GM23338 (cell line): ENCODE measurements around the gene KCTD13. TPM values are rescaled to one million over a fixed set of nuclear protein-coding genes. Genes with fewer than 3 reads are reported as not detected.

Source experiments
- polyA plus RNA-seq: library from polyadenylated mRNA; unstranded; fragments of >200 nt; fragmentation: Nextera tagmentation; extraction: Ambion mirVana; gene quantifications from 2 replicates; pipeline ENCODE4 v1.2.1, GENCODE V29; 2016
- total RNA-seq: library from RNA; depleted of rRNA; stranded (reverse); fragments of >200 nt; shearing (Covaris generic); gene quantifications from 2 replicates; pipeline ENCODE4 v1.2.3, GENCODE V29; 2014; rRNA removed

Gene KCTD13
- total and polyA plus RNA-seq, 2 experiments from 2014 or later: 10.1 to 12.2 TPM

Other genes starting within 250 kb of the KCTD13 start
- gene QPRT, start 247.0 kb downstream of the KCTD13 start, total RNA-seq: 102 and 128 TPM in 2 replicates
- gene QPRT, start 247.0 kb downstream of the KCTD13 start, polyA plus RNA-seq: 65.4 and 79.1 TPM in 2 replicates
- gene C16orf54, start 180.2 kb downstream of the KCTD13 start, total RNA-seq: not detected in 2 replicates
- gene C16orf54, start 180.2 kb downstream of the KCTD13 start, polyA plus RNA-seq: 2.0 and 3.2 TPM in 2 replicates
- not detected in 2 replicates for gene ZG16, start 148.0 kb downstream of the KCTD13 start, total RNA-seq
- not detected in 2 replicates for gene ZG16, start 148.0 kb downstream of the KCTD13 start, polyA plus RNA-seq
- 179 and 192 TPM in 2 replicates for gene KIF22, start 135.5 kb downstream of the KCTD13 start, total RNA-seq
- 110 and 120 TPM in 2 replicates for gene KIF22, start 135.5 kb downstream of the KCTD13 start, polyA plus RNA-seq
- 181 and 270 TPM in 2 replicates for gene MAZ, start 119.7 kb downstream of the KCTD13 start, total RNA-seq
- gene MAZ, start 119.7 kb downstream of the KCTD13 start, polyA plus RNA-seq: 155 and 170 TPM in 2 replicates
- gene PRRT2, start 114.0 kb downstream of the KCTD13 start, total RNA-seq: 8.9 and 13.3 TPM in 2 replicates
- 13.6 and 16.6 TPM in 2 replicates for gene PRRT2, start 114.0 kb downstream of the KCTD13 start, polyA plus RNA-seq
- 59.7 and 67.6 TPM in 2 replicates for gene PAGR1, start 110.1 kb downstream of the KCTD13 start, total RNA-seq
- gene PAGR1, start 110.1 kb downstream of the KCTD13 start, polyA plus RNA-seq: 76.7 and 78.7 TPM in 2 replicates
- gene MVP, start 105.8 kb downstream of the KCTD13 start, total RNA-seq: 2.6 and 3.7 TPM in 2 replicates
- gene MVP, start 105.8 kb downstream of the KCTD13 start, polyA plus RNA-seq: 1.4 and 2.0 TPM in 2 replicates
- 60.0 and 78.1 TPM in 2 replicates for gene CDIPT, start 63.0 kb downstream of the KCTD13 start, total RNA-seq
- gene CDIPT, start 63.0 kb downstream of the KCTD13 start, polyA plus RNA-seq: 35.7 and 36.2 TPM in 2 replicates
- 55.8 and 71.9 TPM in 2 replicates for gene SEZ6L2, start 26.7 kb downstream of the KCTD13 start, total RNA-seq
- 17.8 and 18.0 TPM in 2 replicates for gene SEZ6L2, start 26.7 kb downstream of the KCTD13 start, polyA plus RNA-seq
- gene ASPHD1, start 25.7 kb downstream of the KCTD13 start, total RNA-seq: 11.3 and 20.6 TPM in 2 replicates
- 12.4 and 15.5 TPM in 2 replicates for gene ASPHD1, start 25.7 kb downstream of the KCTD13 start, polyA plus RNA-seq
- 39.2 and 50.0 TPM in 2 replicates for gene TMEM219, start 35.9 kb upstream of the KCTD13 start, total RNA-seq
- 81.5 and 82.3 TPM in 2 replicates for gene TMEM219, start 35.9 kb upstream of the KCTD13 start, polyA plus RNA-seq
- gene TAOK2, start 47.6 kb upstream of the KCTD13 start, total RNA-seq: 36.5 and 45.2 TPM in 2 replicates
- gene TAOK2, start 47.6 kb upstream of the KCTD13 start, polyA plus RNA-seq: 8.8 and 10.1 TPM in 2 replicates
- gene HIRIP3, start 69.4 kb upstream of the KCTD13 start, total RNA-seq: 10.4 and 13.4 TPM in 2 replicates
- 18.5 and 19.1 TPM in 2 replicates for gene HIRIP3, start 69.4 kb upstream of the KCTD13 start, polyA plus RNA-seq
- 71.0 and 92.8 TPM in 2 replicates for gene INO80E, start 70.0 kb upstream of the KCTD13 start, total RNA-seq
- 66.0 and 66.2 TPM in 2 replicates for gene INO80E, start 70.0 kb upstream of the KCTD13 start, polyA plus RNA-seq
- gene DOC2A, start 84.8 kb upstream of the KCTD13 start, total RNA-seq: 7.5 and 10.0 TPM in 2 replicates
- gene DOC2A, start 84.8 kb upstream of the KCTD13 start, polyA plus RNA-seq: 9.8 and 10.4 TPM in 2 replicates
- gene C16orf92, start 97.0 kb upstream of the KCTD13 start, total RNA-seq: not detected in 2 replicates
- 0.34 and 0.56 TPM in 2 replicates for gene C16orf92, start 97.0 kb upstream of the KCTD13 start, polyA plus RNA-seq
- gene TLCD3B, start 105.0 kb upstream of the KCTD13 start, total RNA-seq: 28.2 and 37.4 TPM in 2 replicates
- gene TLCD3B, start 105.0 kb upstream of the KCTD13 start, polyA plus RNA-seq: 14.2 and 16.3 TPM in 2 replicates
- 1,113 and 1,306 TPM in 2 replicates for gene ALDOA, start 139.5 kb upstream of the KCTD13 start, total RNA-seq
- gene ALDOA, start 139.5 kb upstream of the KCTD13 start, polyA plus RNA-seq: 1,054 and 1,067 TPM in 2 replicates
- 108 and 120 TPM in 2 replicates for gene PPP4C, start 149.8 kb upstream of the KCTD13 start, total RNA-seq
- 169 and 170 TPM in 2 replicates for gene PPP4C, start 149.8 kb upstream of the KCTD13 start, polyA plus RNA-seq
- 1.1 and 2.3 TPM in 2 replicates for gene TBX6, start 165.7 kb upstream of the KCTD13 start, total RNA-seq
- 1.9 and 2.4 TPM in 2 replicates for gene TBX6, start 165.7 kb upstream of the KCTD13 start, polyA plus RNA-seq
- gene YPEL3, start 170.0 kb upstream of the KCTD13 start, total RNA-seq: 21.8 and 27.8 TPM in 2 replicates
- 81.7 and 86.1 TPM in 2 replicates for gene YPEL3, start 170.0 kb upstream of the KCTD13 start, polyA plus RNA-seq
- 0.94 TPM in 1 of 2 replicates, not detected in the other for gene GDPD3, start 187.3 kb upstream of the KCTD13 start, total RNA-seq
- gene GDPD3, start 187.3 kb upstream of the KCTD13 start, polyA plus RNA-seq: 1.1 and 1.4 TPM in 2 replicates
- 14.5 and 22.4 TPM in 2 replicates for gene MAPK3, start 197.0 kb upstream of the KCTD13 start, total RNA-seq
- 17.9 and 19.7 TPM in 2 replicates for gene MAPK3, start 197.0 kb upstream of the KCTD13 start, polyA plus RNA-seq